Activated naive CD4-positive, alpha-beta T cell treated with Interleukin-2 at 50 U/mL for 16 hours (primary cell): ENCODE measurements around the gene RPS26.
"Not testable (repeated sequence)": the region's sequence is repeated elsewhere in the genome, so short reads cannot be mapped to it uniquely, and the experiment has no call there.

ENCODE experiments used
- DNase-seq: peaks from one replicate; pipeline ENCODE4 v3.0.0-alpha.2; 2020

The RPS26 gene

DNA sequence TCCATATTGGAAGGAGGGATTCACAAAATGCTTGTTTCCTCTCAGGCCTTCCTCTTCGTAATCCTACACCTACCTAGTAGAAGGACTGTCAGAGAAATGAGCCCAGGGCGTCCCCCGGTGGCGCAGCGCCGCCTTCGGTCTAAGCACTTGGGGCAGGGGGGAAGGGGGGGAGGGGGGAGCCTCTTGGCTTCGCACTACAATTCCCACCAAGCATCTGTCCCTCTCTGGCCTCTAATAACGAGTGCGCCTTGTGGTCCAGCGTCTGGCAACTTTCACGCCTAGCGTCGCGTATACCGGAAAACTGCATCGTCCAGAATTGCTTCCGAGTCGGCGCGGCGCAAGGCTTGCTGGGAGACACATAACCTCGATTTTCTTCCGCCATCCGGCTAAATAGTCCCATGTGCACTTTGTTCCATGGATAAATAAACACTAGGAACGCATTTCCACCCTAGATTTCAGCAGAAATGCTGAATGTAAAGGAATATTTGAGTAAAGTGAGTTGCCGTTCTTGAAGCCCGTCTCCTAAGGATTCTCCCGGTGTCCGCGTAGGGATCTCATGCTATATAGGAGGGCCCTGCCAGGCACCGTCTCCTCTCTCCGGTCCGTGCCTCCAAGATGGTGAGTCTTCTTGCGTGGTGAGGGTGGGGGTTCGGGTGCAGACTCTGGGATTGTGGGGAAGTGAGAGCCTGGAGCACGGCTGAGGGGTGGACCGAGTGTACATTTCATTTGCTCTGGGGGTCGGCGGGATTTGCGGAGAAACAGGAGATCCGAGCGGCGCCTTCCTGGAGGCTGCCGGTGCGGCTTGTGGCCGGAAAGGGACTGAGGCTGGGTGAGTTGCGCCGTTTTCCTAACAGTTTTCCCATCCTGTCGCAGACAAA is at the start of gene RPS26:
RPS26 (plus strand) TSS at position 367 of the 878 bp plus-strand sequence; CDS start at position 616, 249 bp downstream.
- peak; percentile 90 for DNase-seq

GRCh38 chr12:55993230-55993853 is 48.4 kb upstream of the RPS26 start:
- DNase-seq: no peak

GRCh38 chr12:55995366-55995765 is 46.4 kb upstream of the RPS26 start:
- no peak for DNase-seq

GRCh38 chr12:55996201-55996714 is 45.5 kb upstream of the RPS26 start:
- DNase-seq: peak; percentile 61

GRCh38 chr12:55996715-55997534 is 44.8 kb upstream of the RPS26 start, which contains the start of gene SUOX:
TSS of gene SUOX (plus strand) at chr12:55997276. CDS start at chr12:56002222, 4,946 bp downstream.
- no peak for DNase-seq

DNA sequence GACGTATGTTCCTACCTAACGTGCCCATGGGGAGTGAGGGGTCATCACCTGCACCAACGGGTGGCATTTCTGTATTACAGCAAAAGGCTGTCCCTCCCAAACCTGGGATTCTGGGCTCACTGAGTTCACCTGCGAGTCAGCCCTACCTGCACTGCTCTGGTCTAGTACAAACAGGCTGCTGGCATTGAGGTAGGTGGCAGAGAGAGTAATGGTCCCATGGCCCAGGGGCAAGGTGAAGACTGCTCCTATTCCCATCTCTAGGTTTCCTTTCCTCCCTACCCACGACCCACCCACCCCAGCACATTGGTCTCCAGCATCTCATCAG is 44.2 kb upstream of the RPS26 start:
- no peak for DNase-seq

GRCh38 chr12:55999522-55999921 is 42.2 kb upstream of the RPS26 start:
- not testable (repeated sequence) for DNase-seq

- not testable (repeated sequence) for DNase-seq
These were observed 41.6 kb upstream of the RPS26 start for GRCh38 chr12:55999999-56000540.

GRCh38 chr12:56001487-56002100 is 40.1 kb upstream of the RPS26 start:
- no peak for DNase-seq

DNA sequence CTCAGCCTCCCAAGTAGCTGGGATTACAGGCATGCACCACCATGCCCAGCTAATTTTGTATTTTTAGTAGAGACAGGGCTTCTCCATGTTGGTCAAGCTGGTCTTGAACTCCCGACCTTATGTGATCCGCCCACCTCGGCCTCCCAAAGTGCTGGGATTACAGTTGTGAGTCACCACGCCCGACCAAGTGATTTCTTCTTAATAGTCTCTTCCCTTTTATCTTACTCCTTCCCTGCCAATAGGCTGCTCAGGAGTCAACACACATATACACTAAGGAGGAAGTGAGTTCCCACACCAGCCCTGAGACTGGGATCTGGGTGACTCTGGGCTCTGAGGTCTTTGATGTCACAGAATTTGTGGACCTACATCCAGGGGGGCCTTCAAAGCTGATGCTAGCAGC is 38.3 kb upstream of the RPS26 start:
- not testable (repeated sequence) for DNase-seq

DNA sequence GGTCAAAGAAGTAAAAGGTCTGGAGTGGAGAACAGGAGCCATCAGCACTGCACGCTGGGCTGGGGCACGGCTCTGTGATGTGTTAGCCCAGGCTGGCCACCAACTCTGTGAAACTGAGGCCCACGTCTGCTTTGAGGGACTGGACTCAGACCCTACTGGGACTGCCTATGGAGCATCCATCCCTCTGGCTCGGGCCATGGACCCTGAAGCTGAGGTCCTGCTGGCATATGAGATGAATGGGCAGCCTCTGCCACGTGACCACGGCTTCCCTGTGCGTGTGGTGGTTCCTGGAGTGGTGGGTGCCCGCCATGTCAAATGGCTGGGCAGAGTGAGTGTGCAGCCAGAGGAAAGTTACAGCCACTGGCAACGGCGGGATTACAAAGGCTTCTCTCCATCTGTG is 37.5 kb upstream of the RPS26 start:
- no peak for DNase-seq

DNA sequence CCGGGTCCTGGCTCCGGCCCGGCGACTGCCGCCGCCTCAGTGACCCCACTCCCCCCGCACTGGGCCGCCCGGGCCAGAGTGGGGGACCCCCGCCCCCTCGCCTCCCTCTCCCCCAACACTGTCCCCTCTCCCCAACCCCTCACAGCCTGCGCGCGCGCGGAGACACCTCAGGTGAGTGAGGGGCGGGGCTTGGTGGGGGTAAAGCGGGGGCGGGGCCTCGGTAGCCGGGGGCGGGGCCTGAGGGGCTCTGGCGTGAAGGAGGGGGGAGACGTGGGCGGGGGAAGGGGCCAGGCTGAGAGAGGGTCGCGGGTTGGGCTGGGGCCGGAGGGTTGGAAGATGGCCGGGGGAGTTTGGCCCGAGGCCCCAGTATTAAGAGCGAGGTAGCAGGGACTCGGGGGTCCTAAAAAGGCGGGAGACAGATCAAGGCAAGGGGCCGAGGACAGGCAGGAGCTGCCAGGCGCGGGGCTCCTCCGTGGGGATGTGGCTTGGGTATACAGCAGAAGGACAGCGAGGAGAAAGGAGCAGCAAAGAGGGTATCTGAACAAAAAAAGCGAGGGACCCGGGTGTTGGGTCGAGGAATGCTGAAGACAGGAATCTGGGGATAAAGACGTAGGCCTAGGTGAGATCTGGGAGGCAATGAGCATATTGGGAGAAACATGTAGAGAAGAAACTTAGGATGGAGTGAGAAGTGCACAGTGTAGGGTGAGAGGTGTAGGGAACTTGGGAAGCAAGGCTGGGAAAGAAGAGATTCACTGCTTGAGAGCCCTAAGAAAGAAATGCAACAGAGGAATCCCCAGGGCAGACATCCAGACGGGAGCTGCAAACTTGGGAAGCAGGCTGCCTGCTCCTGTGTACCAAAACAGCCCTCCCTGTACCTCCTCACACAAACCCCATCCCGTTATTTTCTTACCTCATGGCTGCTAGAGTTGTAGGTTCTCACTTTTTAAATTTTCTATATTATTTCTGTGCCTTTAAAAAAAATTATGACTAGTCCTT is 33.9 kb upstream of the RPS26 start:
- peak; percentile 68 for DNase-seq

- no peak for DNase-seq
These were observed 31.6 kb upstream of the RPS26 start for GRCh38 chr12:56010111-56010570.

GRCh38 chr12:56011509-56012090 is 30.1 kb upstream of the RPS26 start:
- no peak for DNase-seq

- no peak for DNase-seq
These were observed 28.2 kb upstream of the RPS26 start for GRCh38 chr12:56013482-56013881.

DNA sequence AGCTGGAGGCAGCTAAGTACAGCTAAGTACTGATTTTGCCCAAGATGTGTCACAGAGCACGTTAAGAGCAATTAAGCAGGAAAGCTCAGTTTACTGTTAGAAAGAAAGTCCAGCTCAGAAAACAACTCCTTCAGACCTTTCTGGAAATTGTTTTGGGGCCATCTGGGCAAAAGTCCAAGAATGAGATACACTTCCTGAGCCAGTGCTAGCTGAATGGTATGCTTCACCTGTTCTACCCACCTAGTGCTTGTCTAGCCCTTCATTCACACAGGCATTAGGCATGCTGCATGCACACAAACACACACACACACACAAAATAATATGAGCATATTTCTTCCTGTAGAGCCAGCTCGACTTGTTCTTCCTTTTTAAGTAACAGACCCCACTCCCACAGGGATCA is 27.5 kb upstream of the RPS26 start:
- no peak for DNase-seq

DNA sequence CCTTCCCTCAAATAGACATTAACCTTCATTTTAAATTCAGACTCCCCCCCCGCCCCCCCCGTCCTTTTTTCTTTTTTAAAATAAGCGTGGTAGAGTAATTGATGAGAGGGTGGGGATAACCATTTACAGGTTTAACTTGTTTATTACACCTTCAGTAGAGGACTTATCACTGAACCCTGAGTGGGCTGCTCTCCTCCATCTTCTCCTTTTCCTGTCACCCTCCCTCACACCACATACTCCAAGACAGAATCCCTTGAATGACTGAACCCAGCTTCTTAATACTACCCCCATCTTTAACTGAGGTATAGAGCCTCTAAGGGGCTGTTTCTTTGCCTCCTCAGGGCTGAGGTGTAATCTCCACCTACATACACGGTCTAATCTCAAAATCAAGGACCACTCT is 24.5 kb upstream of the RPS26 start:
- no peak for DNase-seq

DNA sequence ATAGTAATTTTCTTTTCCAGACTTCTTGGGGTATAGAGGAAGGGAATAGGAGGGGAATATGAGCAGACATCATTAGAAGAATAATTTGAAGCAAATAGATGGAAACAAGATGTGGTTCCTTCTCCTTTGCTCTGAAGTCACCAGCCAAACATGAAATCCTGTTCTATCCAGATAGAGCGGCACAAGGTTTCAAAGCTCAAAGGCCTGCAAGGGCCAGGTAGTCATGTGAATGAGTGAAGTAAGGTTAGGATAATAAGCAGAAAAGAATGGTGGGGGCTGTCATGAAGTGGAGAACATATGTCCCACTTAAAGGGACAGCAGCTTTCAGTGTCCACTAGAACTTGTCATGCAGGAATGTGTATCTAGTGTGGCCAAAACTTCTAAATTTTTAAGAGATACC is 23.4 kb upstream of the RPS26 start:
- no peak for DNase-seq

GRCh38 chr12:56020423-56021184 is 21.1 kb upstream of the RPS26 start, which contains the start of gene IKZF4:
TSS of gene IKZF4 (plus strand) at chr12:56021043. CDS start at chr12:56021494, 451 bp downstream.
- peak; percentile 18 for DNase-seq
